PC-9 (cell line): ENCODE results near the gene ITGA8.

Source experiments
- CTCF ChIP-seq: fragments of 200-600 bp; sonication (generic); conservative IDR thresholded peaks from 2 replicates; pipeline ENCODE4 v1.6.1; 2017; ENCODE audit warnings: mixed run types, antibody characterized with exemption, mild to moderate bottlenecking, moderate library complexity
- EZH2 ChIP-seq: fragments of 200-600 bp; sonication (generic); IDR thresholded peaks from 2 replicates; pipeline ENCODE4 v1.8.0; 2017; ENCODE audit warnings: antibody characterized with exemption, low read depth

GRCh38 chr10:15745751-15746150 lies 26.0 kb upstream of the ITGA8 start:
- TF ChIP-seq CTCF (no peak), EZH2 (no peak)
